Measurements from ENCODE around the gene CACNA1C. TPM values are rescaled to one million over a fixed set of nuclear protein-coding genes. Genes with fewer than 3 reads are reported as not detected.

The CACNA1C gene
- total and polyA plus RNA-seq, 8 donors = 0.31 to 55.8 (median 7.2) TPM

DNA sequence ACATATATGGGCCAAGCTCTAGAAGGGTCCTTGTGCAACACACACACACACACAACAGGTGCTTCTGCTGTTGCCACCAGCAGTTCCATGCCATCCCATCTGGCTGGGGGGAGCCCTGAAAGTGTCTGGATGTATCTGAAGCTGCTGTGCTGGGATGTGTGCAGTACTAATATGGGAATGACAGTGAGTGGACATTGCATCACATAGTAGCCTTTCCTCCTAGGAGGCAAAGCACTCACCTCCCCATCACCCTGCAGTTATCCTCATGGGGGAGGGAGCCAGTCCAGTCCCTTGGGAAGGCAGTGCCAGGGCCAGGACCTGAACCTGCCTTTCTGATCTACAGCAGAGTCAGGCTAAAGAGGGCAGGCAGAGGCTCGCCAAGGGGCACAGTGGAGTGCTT is 208.9 kb downstream of the CACNA1C start:
- intact Hi-C loops (cut with DNase I; ENCODE audit: low total_unique reads) = no loop called here
- Histone ChIP-seq H3K4me1 (peaks cover 0 to 24% (median 16%) of the 10 kb centered on the region in 4 donors), H3K9me3 (no peaks in the 10 kb centered on the region), H3K36me3 (no peaks in the 10 kb centered on the region), H3K27me3 (no peaks in the 10 kb centered on the region), H3K27ac (no peak overlapping the region), H3K4me3 (no peak overlapping the region)
- TF ChIP-seq POLR2A (IDR thresholded peaks at IDR 0.05) = no peak
- 50 to 91% (median 83%) methylated on average over 1 of the region's 1 CpG for WGBS, 5 donors
- no peak for DNase-seq

DNA sequence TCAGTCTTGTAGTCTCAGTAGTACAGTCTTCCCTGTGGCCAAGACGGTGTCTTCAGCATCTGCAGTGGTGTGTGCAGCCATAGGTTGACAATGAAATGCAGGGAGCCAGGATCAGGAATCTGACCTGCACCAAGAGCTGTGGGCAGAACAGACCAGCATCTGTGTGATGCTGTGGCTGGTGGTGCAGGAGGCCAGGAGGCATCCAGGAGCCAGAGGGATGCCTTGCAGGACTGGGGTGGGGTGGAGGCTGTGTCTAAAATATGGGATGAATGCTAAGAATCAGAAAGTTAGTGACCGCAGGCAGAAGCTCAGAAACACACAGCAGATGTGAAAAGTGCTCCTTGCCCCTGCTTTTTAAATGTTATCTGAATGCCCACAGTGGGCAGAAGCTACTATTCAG is 209.7 kb downstream of the CACNA1C start:
- H3K4me1 ChIP-seq = peaks cover 0 to 31% (median 20%) of the 10 kb centered on the region in 4 donors
- H3K36me3 ChIP-seq = no peaks in the 10 kb centered on the region
- no peak overlapping the region for H3K4me3 ChIP-seq
- TF ChIP-seq POLR2AphosphoS5 (IDR thresholded peaks at IDR 0.05) (no peak), EP300 (IDR thresholded peaks at IDR 0.05) (no peak), POLR2A (IDR thresholded peaks at IDR 0.05) (no peak)
- TF ChIP-seq, protein P1, sequence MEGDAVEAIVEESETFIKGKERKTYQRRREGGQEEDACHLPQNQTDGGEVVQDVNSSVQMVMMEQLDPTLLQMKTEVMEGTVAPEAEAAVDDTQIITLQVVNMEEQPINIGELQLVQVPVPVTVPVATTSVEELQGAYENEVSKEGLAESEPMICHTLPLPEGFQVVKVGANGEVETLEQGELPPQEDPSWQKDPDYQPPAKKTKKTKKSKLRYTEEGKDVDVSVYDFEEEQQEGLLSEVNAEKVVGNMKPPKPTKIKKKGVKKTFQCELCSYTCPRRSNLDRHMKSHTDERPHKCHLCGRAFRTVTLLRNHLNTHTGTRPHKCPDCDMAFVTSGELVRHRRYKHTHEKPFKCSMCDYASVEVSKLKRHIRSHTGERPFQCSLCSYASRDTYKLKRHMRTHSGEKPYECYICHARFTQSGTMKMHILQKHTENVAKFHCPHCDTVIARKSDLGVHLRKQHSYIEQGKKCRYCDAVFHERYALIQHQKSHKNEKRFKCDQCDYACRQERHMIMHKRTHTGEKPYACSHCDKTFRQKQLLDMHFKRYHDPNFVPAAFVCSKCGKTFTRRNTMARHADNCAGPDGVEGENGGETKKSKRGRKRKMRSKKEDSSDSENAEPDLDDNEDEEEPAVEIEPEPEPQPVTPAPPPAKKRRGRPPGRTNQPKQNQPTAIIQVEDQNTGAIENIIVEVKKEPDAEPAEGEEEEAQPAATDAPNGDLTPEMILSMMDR (IDR thresholded peaks at IDR 0.05) = no peak
- DNase-seq = no peak
- H3K9me3 ChIP-seq = no peaks in the 10 kb centered on the region
- no peaks in the 10 kb centered on the region for H3K27me3 ChIP-seq
- H3K27ac ChIP-seq = no peak overlapping the region
- intact Hi-C loops (cut with DNase I; ENCODE audit: low total_unique reads) = no loop called here
- WGBS, 5 donors = 80 to 96% (median 90%) methylated on average over 2 of the region's 2 CpGs

GRCh38 chr12:2263901-2264300 is 211.1 kb downstream of the CACNA1C start:
- DNase-seq = no peak
- Histone ChIP-seq H3K27me3 (no peaks in the 10 kb centered on the region), H3K27ac (peak overlapping the region in 4 of 5 donors; percentile 62 to 71 (median 70)), H3K4me3 (no peak overlapping the region), H3K36me3 (no peaks in the 10 kb centered on the region), H3K4me1 (peaks cover 0 to 43% (median 25%) of the 10 kb centered on the region in 4 donors), H3K9me3 (no peaks in the 10 kb centered on the region)
- intact Hi-C loops (cut with DNase I; ENCODE audit: low total_unique reads) = no loop called here
- no peak for TF ChIP-seq POLR2A (IDR thresholded peaks at IDR 0.05)
- TF ChIP-seq POLR2AphosphoS5 (IDR thresholded peaks at IDR 0.05) = no peak
- TF ChIP-seq EP300 (IDR thresholded peaks at IDR 0.05) = no peak
- TF ChIP-seq, protein P1 (IDR thresholded peaks at IDR 0.05) = no peak
- 71 to 81% (median 73%) methylated on average over 3 to 4 of the region's 4 CpGs for WGBS, 5 donors

- Histone ChIP-seq H3K36me3 (no peaks in the 10 kb centered on the region), H3K9me3 (no peaks in the 10 kb centered on the region), H3K4me3 (no peak overlapping the region), H3K27ac (peak overlapping the region in 4 of 5 donors; percentile 62 to 71 (median 70)), H3K27me3 (no peaks in the 10 kb centered on the region), H3K4me1 (peaks cover 0 to 43% (median 21%) of the 10 kb centered on the region in 4 donors)
- intact Hi-C loops (cut with DNase I; ENCODE audit: low total_unique reads) = no loop called here
- TF ChIP-seq POLR2AphosphoS5 (IDR thresholded peaks at IDR 0.05) (peak in 2 of 3 donors; percentile 31 to 83), POLR2A (IDR thresholded peaks at IDR 0.05) (no peak)
- WGBS, 5 donors = 46 to 64% (median 58%) methylated on average over 5 to 6 of the region's 6 CpGs
- DNase-seq = no peak
Observed at GRCh38 chr12:2264651-2265232, 212.0 kb downstream of the CACNA1C start.

DNA sequence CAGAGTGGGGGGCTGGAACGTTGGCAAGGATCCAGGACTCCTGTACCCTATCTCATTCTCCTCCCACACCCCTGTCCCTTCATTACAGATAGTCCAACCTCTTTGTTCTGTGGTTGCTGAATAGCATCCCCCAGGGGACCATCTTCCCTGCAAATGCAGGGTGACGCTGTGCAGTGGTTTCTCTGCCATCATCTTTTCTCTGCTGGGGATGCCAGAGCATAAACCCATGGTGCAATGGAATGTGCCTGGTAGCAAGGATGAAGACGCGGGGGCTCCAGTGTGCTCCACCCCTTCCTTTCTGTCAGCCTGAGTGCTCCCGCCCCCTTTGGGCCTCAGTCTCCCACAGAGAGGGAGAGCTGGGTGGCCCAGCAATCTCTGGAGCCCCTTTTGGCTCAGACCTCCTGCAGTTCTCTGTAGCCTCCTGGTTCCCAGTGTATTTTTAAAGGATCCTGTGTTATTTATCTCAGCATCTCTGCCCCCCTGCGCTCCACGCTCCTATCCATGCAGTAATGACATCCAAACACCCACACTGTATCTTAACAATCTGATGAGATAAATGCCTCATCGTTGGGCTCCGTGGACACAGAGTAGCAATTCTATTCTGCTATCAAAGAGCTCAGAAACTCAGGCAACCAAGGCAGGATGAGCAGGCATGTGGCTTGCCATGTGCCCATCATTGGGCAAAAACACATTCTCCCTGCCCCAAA is 212.8 kb downstream of the CACNA1C start:
- intact Hi-C loops (cut with DNase I; ENCODE audit: low total_unique reads) = no loop called here
- WGBS, 5 donors = 64 to 78% (median 73%) methylated on average over 8 to 9 of the region's 9 CpGs

More for the DNA sequence above, 212.8 kb downstream of the CACNA1C start:
- H3K9me3 ChIP-seq = no peaks in the 10 kb centered on the region
- H3K36me3 ChIP-seq = no peaks in the 10 kb centered on the region
- H3K4me1 ChIP-seq = peaks cover 0 to 43% (median 21%) of the 10 kb centered on the region in 4 donors
- H3K27ac ChIP-seq = peak overlapping the region in 4 of 5 donors; percentile 59 to 71 (median 66)
- no peak for TF ChIP-seq POLR2A (IDR thresholded peaks at IDR 0.05)
- TF ChIP-seq, protein P1 (IDR thresholded peaks at IDR 0.05) = no peak
- TF ChIP-seq POLR2AphosphoS5 (IDR thresholded peaks at IDR 0.05) = no peak
- no peak for TF ChIP-seq EP300 (IDR thresholded peaks at IDR 0.05)
- no peak for DNase-seq
- H3K27me3 ChIP-seq = no peaks in the 10 kb centered on the region
- H3K4me3 ChIP-seq = no peak overlapping the region
